Psoas muscle (tissue), 8 donors: ENCODE results near the gene SERPINF2. TPM values are rescaled to one million over a fixed set of nuclear protein-coding genes. Genes with fewer than 3 reads are reported as not detected.
"Not testable (repeated sequence)": the region's sequence is repeated elsewhere in the genome, so short reads cannot be mapped to it uniquely, and the experiment has no call there.

Experiments used
- ATAC-seq, 4 donors: fragments of 200-7000 bp; cut with Tn5 transposase; one replicate each; pipeline ENCODE4 v1.9.1; 2020; ENCODE audit warnings: moderate library complexity in 3 of 4, mild to moderate bottlenecking in 2 of 4
- DNase-seq, 2 donors: peaks; one replicate each; pipeline ENCODE4 v3.0.0-alpha.2; 2020
- H3K27ac ChIP-seq: fragments of 200-600 bp; one replicate; pipeline ENCODE4 v1.8.0; 2022
- H3K27me3 ChIP-seq, 3 donors: fragments of 200-600 bp in 1 of 3; one replicate each; pipeline versions ENCODE4 v1.6.1 to v1.8.0; 2013 to 2022; ENCODE audit warnings: low read length in 2 of 3, mild to moderate bottlenecking in 2 of 3, moderate library complexity in 1 of 3; ENCODE audit not compliant: insufficient read depth in 3 of 3
- H3K36me3 ChIP-seq, 2 donors: fragments of 200-600 bp in 1 of 2; one replicate each; pipeline versions ENCODE4 v1.6.1 to v1.8.0; 2013 to 2022; ENCODE audit warnings: low read depth in 1 of 2, mild to moderate bottlenecking in 1 of 2, moderate library complexity in 1 of 2; ENCODE audit not compliant: insufficient read depth in 1 of 2
- H3K4me1 ChIP-seq: fragments of 200-600 bp; one replicate; pipeline ENCODE4 v1.8.0; 2022
- H3K4me3 ChIP-seq: fragments of 200-600 bp; one replicate; pipeline ENCODE4 v1.8.0; 2022; ENCODE audit warnings: mild to moderate bottlenecking
- H3K9me3 ChIP-seq: fragments of 200-600 bp; one replicate; pipeline ENCODE4 v1.8.0; 2022
- CTCF ChIP-seq: fragments of 200-600 bp; IDR thresholded peaks from one replicate; pipeline ENCODE4 v1.8.0; 2022; ENCODE audit warnings: antibody characterized with exemption
- WGBS, 3 donors: extraction: QIAGEN DNeasy Blood & Tissue Kit; methylation state at CpG; one replicate each; pipeline versions ENCODE4 v1.1.6 to v1.1.7; 2013; 5-methylcytosine and 5-hydroxymethylcytosine counted together
- intact Hi-C, 2 donors: fragments of 100-400 bp; cut with DNase I; formaldehyde crosslinking; loops; one replicate each; pipeline versions ENCODE4 v1.11.0 to v1.14.2; 2022
- polyA plus RNA-seq, 3 donors: library from polyadenylated mRNA; stranded (reverse); fragments of 200-250 nt; gene quantifications; one replicate each; pipeline ENCODE4 v1.2.3, GENCODE V29; 2013
- total RNA-seq, 4 donors: library from RNA; stranded (reverse); fragmentation: NEBNext Ultra II Directional in 2 of 4; extraction: Animal tissue kit (Norgen Biotek cat#: 25700) in 2 of 4; gene quantifications; one replicate each; pipeline versions ENCODE4 v1.2.1 to v1.2.4, GENCODE V29; 2021 to 2023
- donor health status: healthy with polysubstance abuse.
- donor health status: DM: no; HTN: no; CAD: no; lungs with moderate emphysema.
- donor health status: Bipolar disorder and iron deficiency.
- donor health status: healthy.
- donor health status: DM: yes; HTN: yes; CAD: no.
- donor health status: DM: no; HTN: no; CAD: no.
- donor health status: DM: no; HTN: no; CAD: no.
- donor health status: DM: yes; HTN: yes; CAD: no.

SERPINF2 gene
- total and polyA plus RNA-seq, 7 donors: 0.74 to 4.0 (median 3.6) TPM

GRCh38 chr17:1703063-1703462 is 39.6 kb upstream of the SERPINF2 start:
- Histone ChIP-seq H3K27ac (no peak overlapping the region), H3K27me3 (no peaks in the 10 kb centered on the region), H3K36me3 (no peaks in the 10 kb centered on the region), H3K9me3 (no peaks in the 10 kb centered on the region), H3K4me3 (no peak overlapping the region), H3K4me1 (no peaks in the 10 kb centered on the region)
- peak in 1 of 2 donors; percentile 22 for DNase-seq
- TF ChIP-seq CTCF: no peak
- 34 to 45% (median 38%) methylated on average over 4 of the region's 4 CpGs for WGBS, 3 donors
- ATAC-seq: no peak
- intact Hi-C loops: no loop called here

GRCh38 chr17:1705004-1705403 is 37.7 kb upstream of the SERPINF2 start:
- WGBS, 3 donors: 86 to 94% (median 87%) methylated on average over 7 of the region's 7 CpGs
- Histone ChIP-seq H3K9me3 (no peaks in the 10 kb centered on the region), H3K36me3 (no peaks in the 10 kb centered on the region), H3K27ac (no peak overlapping the region), H3K4me1 (no peaks in the 10 kb centered on the region), H3K27me3 (no peaks in the 10 kb centered on the region), H3K4me3 (no peak overlapping the region)
- intact Hi-C loops: no loop called here
- no peak for ATAC-seq
- peak in 1 of 2 donors; percentile 20 for DNase-seq
- TF ChIP-seq CTCF: no peak

- ATAC-seq: no peak
- Histone ChIP-seq H3K36me3 (peaks cover 0 to 12% of the 10 kb centered on the region in 2 donors), H3K27me3 (no peaks in the 10 kb centered on the region), H3K4me1 (peaks cover 17% of the 10 kb centered on the region), H3K27ac (no peak overlapping the region), H3K9me3 (no peaks in the 10 kb centered on the region), H3K4me3 (no peak overlapping the region)
- intact Hi-C loops: no loop called here
- DNase-seq: peak in 1 of 2 donors; percentile 10
- WGBS, 3 donors: 94 to 98% (median 96%) methylated on average over 5 of the region's 5 CpGs
- no peak for TF ChIP-seq CTCF
Measured at GRCh38 chr17:1707107-1707506, 35.6 kb upstream of the SERPINF2 start.

GRCh38 chr17:1708791-1709346 is 33.8 kb upstream of the SERPINF2 start:
- H3K27ac ChIP-seq, H3K9me3 ChIP-seq, ATAC-seq, H3K27me3 ChIP-seq, H3K4me3 ChIP-seq, intact Hi-C loops: not testable (repeated sequence)
- peak in 1 of 2 donors; percentile 52 for DNase-seq
- peaks cover 3 to 30% of the 10 kb centered on the region in 2 donors for H3K36me3 ChIP-seq
- WGBS, 3 donors: 92 to 94% (median 93%) methylated on average over 10 of the region's 10 CpGs
- peaks cover 35% of the 10 kb centered on the region for H3K4me1 ChIP-seq

- Histone ChIP-seq H3K27ac (peak overlapping the region; percentile 71), H3K4me3 (peak overlapping the region; percentile 97), H3K4me1 (peaks cover 37% of the 10 kb centered on the region), H3K27me3 (no peaks in the 10 kb centered on the region), H3K9me3 (no peaks in the 10 kb centered on the region), H3K36me3 (peaks cover 3 to 35% of the 10 kb centered on the region in 2 donors)
- DNase-seq: peak; percentile 48 to 54
- peak in 3 of 4 donors; percentile 32 to 36 (median 35) for ATAC-seq
- 25 to 32% (median 29%) methylated on average over 9 to 16 of the region's 16 CpGs for WGBS, 3 donors
- intact Hi-C loops: no loop called here
- no peak for TF ChIP-seq CTCF
Measured at GRCh38 chr17:1709403-1709951, 33.2 kb upstream of the SERPINF2 start.
